Activated CD8-positive, alpha-beta memory T cell treated with anti-CD3 and anti-CD28 coated beads for 24 hours (primary cell): Measurements from ENCODE around the gene CFAP65.

Source experiments
- DNase-seq: peaks from one replicate; pipeline ENCODE4 v3.0.0-alpha.2; 2020

The CFAP65 gene

GRCh38 chr2:219041252-219041651 is at the start of gene CFAP65:
CFAP65 (minus strand) TSS chr2:219041516; CDS start chr2:219039048, 2,468 bp downstream.
- DNase-seq = peak; percentile 65

GRCh38 chr2:219090436-219091299 is 49.4 kb upstream of the CFAP65 start:
- no peak for DNase-seq

GRCh38 chr2:219089330-219089729 is 48.0 kb upstream of the CFAP65 start:
- no peak for DNase-seq

GRCh38 chr2:219087848-219088247 is 46.5 kb upstream of the CFAP65 start:
- DNase-seq = no peak

- no peak for DNase-seq
Observed at GRCh38 chr2:219087361-219087760, 46.0 kb upstream of the CFAP65 start.

GRCh38 chr2:219086196-219086595 is 44.9 kb upstream of the CFAP65 start:
- DNase-seq = no peak

- DNase-seq = no peak
Observed at GRCh38 chr2:219084791-219085190, 43.5 kb upstream of the CFAP65 start.

GRCh38 chr2:219082332-219082958 is 41.1 kb upstream of the CFAP65 start:
- no peak for DNase-seq

- DNase-seq = no peak
Observed at GRCh38 chr2:219081701-219082331, 40.5 kb upstream of the CFAP65 start.

- no peak for DNase-seq
Observed at GRCh38 chr2:219081096-219081495, 39.8 kb upstream of the CFAP65 start.

- DNase-seq = no peak
Observed at GRCh38 chr2:219079417-219079816, 38.1 kb upstream of the CFAP65 start.

GRCh38 chr2:219078951-219079350 is 37.6 kb upstream of the CFAP65 start:
- no peak for DNase-seq

GRCh38 chr2:219078126-219078525 is 36.8 kb upstream of the CFAP65 start:
- no peak for DNase-seq

- DNase-seq = no peak
Observed at GRCh38 chr2:219076253-219076652, 34.9 kb upstream of the CFAP65 start.

- no peak for DNase-seq
Observed at GRCh38 chr2:219073413-219074129, 32.3 kb upstream of the CFAP65 start.

GRCh38 chr2:219072741-219073250 is 31.5 kb upstream of the CFAP65 start:
- DNase-seq = no peak

GRCh38 chr2:219071131-219071816 is 30.0 kb upstream of the CFAP65 start:
- DNase-seq = no peak

- no peak for DNase-seq
Observed at GRCh38 chr2:219065484-219065883, 24.2 kb upstream of the CFAP65 start.

GRCh38 chr2:219062081-219062480 is 20.8 kb upstream of the CFAP65 start:
- DNase-seq = no peak

- peak; percentile 59 for DNase-seq
Observed at GRCh38 chr2:219060821-219061791, 19.8 kb upstream of the CFAP65 start, which contains the start of gene IHH. IHH (minus strand) TSS chr2:219060921; CDS start chr2:219060467, 454 bp downstream.
